ENCODE data around the gene SLC25A33. TPM values are rescaled to one million over a fixed set of nuclear protein-coding genes. Genes with fewer than 3 reads are reported as not detected.

Gene SLC25A33
- total and polyA plus RNA-seq, 2 donors = 4.6 to 5.8 TPM

GRCh38 chr1:9589144-9589718, 50.0 kb downstream of the SLC25A33 start:
- WGBS = 1% methylated on average over 63 of the region's 63 CpGs
- peak in 3 of 9 donors; percentile 37 to 64 (median 48) for DNase-seq (ENCODE audit: low read depth in 6 of 9, low spot score in 9 of 9)
- Histone ChIP-seq H3K4me1 (ENCODE audit: control insufficient read depth in 2 of 2, insufficient read depth in 2 of 2, low read length in 2 of 2) (peaks cover 8 to 54% of the 10 kb centered on the region in 2 donors), H3K36me3 (ENCODE audit: control insufficient read depth in 2 of 2, insufficient read depth in 2 of 2, low read length in 1 of 2) (peaks cover 0 to 2% of the 10 kb centered on the region in 2 donors), H3K9me3 (ENCODE audit: control insufficient read depth in 2 of 2, insufficient read depth in 1 of 2, low read length in 1 of 2) (no peaks in the 10 kb centered on the region), H3K27ac (ENCODE audit: low read depth in 1 of 2, low read length in 1 of 2) (no peak overlapping the region), H3K4me3 (ENCODE audit: low read length in 2 of 2) (peak overlapping the region; percentile 64 to 80), H3K27me3 (ENCODE audit: control insufficient read depth in 2 of 2, insufficient read depth in 1 of 2, low read length in 1 of 2) (peaks cover 0 to 3% of the 10 kb centered on the region in 2 donors)

GRCh38 chr1:9589719-9590157, 50.5 kb downstream of the SLC25A33 start:
- no peak overlapping the region for H3K27ac ChIP-seq (ENCODE audit: low read depth in 1 of 2, low read length in 1 of 2)
- H3K4me1 ChIP-seq (ENCODE audit: control insufficient read depth in 2 of 2, insufficient read depth in 2 of 2, low read length in 2 of 2) = peaks cover 8 to 57% of the 10 kb centered on the region in 2 donors
- 22% methylated on average over 6 of the region's 6 CpGs for WGBS
- H3K36me3 ChIP-seq (ENCODE audit: control insufficient read depth in 2 of 2, insufficient read depth in 2 of 2, low read length in 1 of 2) = peaks cover 0 to 2% of the 10 kb centered on the region in 2 donors
- peaks cover 0 to 3% of the 10 kb centered on the region in 2 donors for H3K27me3 ChIP-seq (ENCODE audit: control insufficient read depth in 2 of 2, insufficient read depth in 1 of 2, low read length in 1 of 2)
- H3K4me3 ChIP-seq (ENCODE audit: low read length in 2 of 2) = peak overlapping the region; percentile 64 to 80
- H3K9me3 ChIP-seq (ENCODE audit: control insufficient read depth in 2 of 2, insufficient read depth in 1 of 2, low read length in 1 of 2) = peaks cover 0 to 2% of the 10 kb centered on the region in 2 donors
- peak in 1 of 9 donors; percentile 19 for DNase-seq (ENCODE audit: low read depth in 6 of 9, low spot score in 9 of 9)

GRCh38 chr1:9590201-9590600, 50.9 kb downstream of the SLC25A33 start:
- peaks cover 0 to 3% of the 10 kb centered on the region in 2 donors for H3K27me3 ChIP-seq (ENCODE audit: control insufficient read depth in 2 of 2, insufficient read depth in 1 of 2, low read length in 1 of 2)
- DNase-seq (ENCODE audit: low read depth in 6 of 9, low spot score in 9 of 9) = no peak
- peaks cover 0 to 2% of the 10 kb centered on the region in 2 donors for H3K9me3 ChIP-seq (ENCODE audit: control insufficient read depth in 2 of 2, insufficient read depth in 1 of 2, low read length in 1 of 2)
- H3K4me1 ChIP-seq (ENCODE audit: control insufficient read depth in 2 of 2, insufficient read depth in 2 of 2, low read length in 2 of 2) = peaks cover 8 to 57% of the 10 kb centered on the region in 2 donors
- H3K27ac ChIP-seq (ENCODE audit: low read depth in 1 of 2, low read length in 1 of 2) = no peak overlapping the region
- H3K36me3 ChIP-seq (ENCODE audit: control insufficient read depth in 2 of 2, insufficient read depth in 2 of 2, low read length in 1 of 2) = peaks cover 0 to 2% of the 10 kb centered on the region in 2 donors
- H3K4me3 ChIP-seq (ENCODE audit: low read length in 2 of 2) = no peak overlapping the region
- 97% methylated on average over 7 of the region's 7 CpGs for WGBS

GRCh38 chr1:9590945-9591668, 51.8 kb downstream of the SLC25A33 start:
- 93% methylated on average over 19 of the region's 19 CpGs for whole genome bisulfite sequencing

GRCh38 chr1:9591669-9592509, 52.6 kb downstream of the SLC25A33 start:
- Histone ChIP-seq H3K36me3 (ENCODE audit: control insufficient read depth in 2 of 2, insufficient read depth in 2 of 2, low read length in 1 of 2) (peaks cover under 1 to 6% of the 10 kb centered on the region in 2 donors), H3K4me1 (ENCODE audit: control insufficient read depth in 2 of 2, insufficient read depth in 2 of 2, low read length in 2 of 2) (peaks cover 8 to 57% of the 10 kb centered on the region in 2 donors), H3K9me3 (ENCODE audit: control insufficient read depth in 2 of 2, insufficient read depth in 1 of 2, low read length in 1 of 2) (peaks cover 0 to 2% of the 10 kb centered on the region in 2 donors), H3K27ac (ENCODE audit: low read depth in 1 of 2, low read length in 1 of 2) (no peak overlapping the region), H3K4me3 (ENCODE audit: low read length in 2 of 2) (no peak overlapping the region), H3K27me3 (ENCODE audit: control insufficient read depth in 2 of 2, insufficient read depth in 1 of 2, low read length in 1 of 2) (peaks cover 0 to 3% of the 10 kb centered on the region in 2 donors)
- DNase-seq (ENCODE audit: low read depth in 6 of 9, low spot score in 9 of 9) = no peak
- WGBS = 93% methylated on average over 22 of the region's 22 CpGs

More at GRCh38 chr1:9590945-9591668, 51.8 kb downstream of the SLC25A33 start:
- no peak for DNase-seq (ENCODE audit: low read depth in 6 of 9, low spot score in 9 of 9)
- Histone ChIP-seq H3K27me3 (ENCODE audit: control insufficient read depth in 2 of 2, insufficient read depth in 1 of 2, low read length in 1 of 2) (peaks cover 0 to 3% of the 10 kb centered on the region in 2 donors), H3K36me3 (ENCODE audit: control insufficient read depth in 2 of 2, insufficient read depth in 2 of 2, low read length in 1 of 2) (peaks cover 0 to 2% of the 10 kb centered on the region in 2 donors), H3K4me1 (ENCODE audit: control insufficient read depth in 2 of 2, insufficient read depth in 2 of 2, low read length in 2 of 2) (peaks cover 8 to 57% of the 10 kb centered on the region in 2 donors), H3K4me3 (ENCODE audit: low read length in 2 of 2) (no peak overlapping the region), H3K9me3 (ENCODE audit: control insufficient read depth in 2 of 2, insufficient read depth in 1 of 2, low read length in 1 of 2) (peaks cover 0 to 2% of the 10 kb centered on the region in 2 donors), H3K27ac (ENCODE audit: low read depth in 1 of 2, low read length in 1 of 2) (no peak overlapping the region)

- Histone ChIP-seq H3K36me3 (ENCODE audit: control insufficient read depth in 2 of 2, insufficient read depth in 2 of 2, low read length in 1 of 2) (peaks cover 7 to 13% of the 10 kb centered on the region in 2 donors), H3K4me3 (ENCODE audit: low read length in 2 of 2) (no peak overlapping the region), H3K27me3 (ENCODE audit: control insufficient read depth in 2 of 2, insufficient read depth in 1 of 2, low read length in 1 of 2) (peaks cover 0 to 3% of the 10 kb centered on the region in 2 donors), H3K4me1 (ENCODE audit: control insufficient read depth in 2 of 2, insufficient read depth in 2 of 2, low read length in 2 of 2) (peaks cover 8 to 57% of the 10 kb centered on the region in 2 donors), H3K27ac (ENCODE audit: low read depth in 1 of 2, low read length in 1 of 2) (no peak overlapping the region), H3K9me3 (ENCODE audit: control insufficient read depth in 2 of 2, insufficient read depth in 1 of 2, low read length in 1 of 2) (peaks cover 0 to 2% of the 10 kb centered on the region in 2 donors)
- 89% methylated on average over 16 of the region's 16 CpGs for WGBS
- DNase-seq (ENCODE audit: low read depth in 6 of 9, low spot score in 9 of 9) = no peak
Observed at GRCh38 chr1:9592510-9593075, 53.3 kb downstream of the SLC25A33 start.

- H3K27ac ChIP-seq (ENCODE audit: low read depth in 1 of 2, low read length in 1 of 2) = peak overlapping the region in 1 of 2 donors; percentile 41
- H3K9me3 ChIP-seq (ENCODE audit: control insufficient read depth in 2 of 2, insufficient read depth in 1 of 2, low read length in 1 of 2) = peaks cover 0 to 2% of the 10 kb centered on the region in 2 donors
- DNase-seq (ENCODE audit: low read depth in 6 of 9, low spot score in 9 of 9) = no peak
- WGBS = 78% methylated on average over 9 of the region's 9 CpGs
- H3K36me3 ChIP-seq (ENCODE audit: control insufficient read depth in 2 of 2, insufficient read depth in 2 of 2, low read length in 1 of 2) = peaks cover 11 to 18% of the 10 kb centered on the region in 2 donors
- peaks cover 8 to 55% of the 10 kb centered on the region in 2 donors for H3K4me1 ChIP-seq (ENCODE audit: control insufficient read depth in 2 of 2, insufficient read depth in 2 of 2, low read length in 2 of 2)
- no peak overlapping the region for H3K4me3 ChIP-seq (ENCODE audit: low read length in 2 of 2)
- H3K27me3 ChIP-seq (ENCODE audit: control insufficient read depth in 2 of 2, insufficient read depth in 1 of 2, low read length in 1 of 2) = peaks cover 0 to 3% of the 10 kb centered on the region in 2 donors
Observed at GRCh38 chr1:9593147-9593491, 53.9 kb downstream of the SLC25A33 start.

- H3K4me3 ChIP-seq (ENCODE audit: low read length in 2 of 2) = no peak overlapping the region
- H3K36me3 ChIP-seq (ENCODE audit: control insufficient read depth in 2 of 2, insufficient read depth in 2 of 2, low read length in 1 of 2) = peaks cover 15 to 23% of the 10 kb centered on the region in 2 donors
- peaks cover 0 to 3% of the 10 kb centered on the region in 2 donors for H3K27me3 ChIP-seq (ENCODE audit: control insufficient read depth in 2 of 2, insufficient read depth in 1 of 2, low read length in 1 of 2)
- 77% methylated on average over 25 of the region's 25 CpGs for WGBS
- peak overlapping the region in 1 of 2 donors; percentile 41 for H3K27ac ChIP-seq (ENCODE audit: low read depth in 1 of 2, low read length in 1 of 2)
- DNase-seq (ENCODE audit: low read depth in 6 of 9, low spot score in 9 of 9) = peak in 6 of 9 donors; percentile 35 to 76 (median 52)
- peaks cover 5 to 53% of the 10 kb centered on the region in 2 donors for H3K4me1 ChIP-seq (ENCODE audit: control insufficient read depth in 2 of 2, insufficient read depth in 2 of 2, low read length in 2 of 2)
- H3K9me3 ChIP-seq (ENCODE audit: control insufficient read depth in 2 of 2, insufficient read depth in 1 of 2, low read length in 1 of 2) = peaks cover 0 to 2% of the 10 kb centered on the region in 2 donors
Observed at GRCh38 chr1:9593492-9594465, 54.5 kb downstream of the SLC25A33 start.
